ENCODE data around the gene ARHGAP26.

ARHGAP26 gene

DNA sequence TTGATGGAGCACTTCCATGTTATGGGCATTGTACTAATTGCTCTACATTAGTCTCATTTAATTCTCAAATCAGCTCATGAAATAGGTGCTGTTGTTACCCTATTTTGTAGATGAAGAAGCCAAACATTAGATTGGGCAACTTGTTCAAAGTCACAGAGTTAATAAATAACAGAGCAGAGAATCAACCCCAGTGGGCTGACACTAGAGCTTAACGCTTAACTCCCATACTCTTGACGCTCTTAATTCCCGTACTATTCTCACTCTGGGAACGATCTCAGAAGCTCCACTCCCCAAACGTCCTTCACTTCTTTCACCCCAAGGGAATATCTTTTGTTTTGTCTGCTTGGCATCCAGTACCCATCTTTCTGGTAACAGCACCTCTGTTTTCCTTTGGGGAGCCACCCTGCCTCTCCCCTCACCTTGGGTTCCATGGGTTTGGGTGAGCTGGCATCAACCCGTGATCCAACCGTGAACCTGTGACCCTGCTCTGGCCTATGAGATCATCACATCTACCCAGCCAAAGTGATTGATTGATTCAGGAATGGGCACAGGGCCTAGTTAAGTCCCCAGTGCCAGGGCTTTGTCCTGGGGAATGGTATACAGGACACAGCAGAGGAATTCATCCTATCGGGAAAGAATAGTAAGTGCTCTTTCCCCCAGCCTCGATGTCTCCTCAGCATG, 464.1 kb downstream of the ARHGAP26 start:
- no peak for DNase-seq (ENCODE audit: low read depth in 1 of 2, low spot score in 1 of 2)

DNA sequence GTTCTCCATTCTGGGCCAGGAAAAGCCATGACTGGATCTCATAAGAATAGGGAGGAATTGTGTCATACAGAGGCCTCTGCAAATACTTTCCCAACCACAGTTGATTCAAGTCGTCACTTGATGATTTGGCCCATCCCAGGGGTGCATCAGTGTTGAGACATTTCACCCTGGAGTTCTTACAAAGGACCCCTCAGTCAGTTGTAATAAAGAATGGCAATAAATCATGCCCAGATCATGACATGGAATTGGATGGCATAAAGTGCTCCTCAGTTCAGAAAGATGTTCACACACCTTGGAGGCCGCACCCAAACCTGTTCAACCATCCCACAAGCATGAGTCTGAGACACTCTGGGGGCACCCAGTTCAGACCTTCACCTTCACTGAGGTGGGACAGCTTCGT, 465.2 kb downstream of the ARHGAP26 start:
- no peak for DNase-seq (ENCODE audit: low read depth in 1 of 2, low spot score in 1 of 2)

DNA sequence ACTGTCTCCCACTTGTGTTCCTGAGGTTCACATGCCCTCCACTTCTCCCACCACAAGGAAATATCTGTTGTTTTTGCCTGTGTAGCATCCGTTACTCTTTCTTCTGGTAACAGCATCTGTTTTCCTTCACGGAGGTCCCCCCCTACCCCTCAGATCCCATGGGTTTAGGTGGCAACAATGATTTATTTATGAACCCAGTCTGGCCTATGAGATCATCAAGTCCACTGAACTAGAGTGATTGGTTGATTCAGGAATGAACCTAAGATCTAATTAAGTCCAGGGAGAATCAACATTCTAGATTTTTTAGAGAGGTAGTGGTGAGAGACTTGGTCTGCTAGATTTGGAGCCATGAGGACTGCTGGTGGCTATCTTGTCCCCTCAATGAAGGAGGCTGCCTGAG, 466.5 kb downstream of the ARHGAP26 start:
- no peak for DNase-seq (ENCODE audit: low read depth in 1 of 2, low spot score in 1 of 2)

DNA sequence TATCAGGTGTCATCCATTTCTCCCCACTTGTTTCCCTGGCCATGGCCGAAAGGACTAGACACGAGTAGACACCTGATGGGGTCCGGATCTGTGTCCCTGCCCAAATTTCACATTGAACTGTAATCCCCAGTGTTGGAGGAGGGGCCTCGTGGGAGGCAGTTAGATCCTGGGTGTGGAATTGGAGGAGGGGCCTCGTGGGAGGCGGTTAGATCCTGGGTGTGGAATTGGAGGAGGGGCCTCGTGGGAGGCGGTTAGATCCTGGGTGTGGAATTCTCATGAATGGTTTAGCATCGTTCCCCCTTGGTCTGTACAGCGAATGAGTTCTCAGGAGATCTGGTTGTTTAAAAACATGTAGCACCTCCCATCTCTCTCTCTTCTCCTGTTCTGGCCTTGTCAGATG, 467.5 kb downstream of the ARHGAP26 start:
- no peak for DNase-seq (ENCODE audit: low read depth in 1 of 2, low spot score in 1 of 2)

DNA sequence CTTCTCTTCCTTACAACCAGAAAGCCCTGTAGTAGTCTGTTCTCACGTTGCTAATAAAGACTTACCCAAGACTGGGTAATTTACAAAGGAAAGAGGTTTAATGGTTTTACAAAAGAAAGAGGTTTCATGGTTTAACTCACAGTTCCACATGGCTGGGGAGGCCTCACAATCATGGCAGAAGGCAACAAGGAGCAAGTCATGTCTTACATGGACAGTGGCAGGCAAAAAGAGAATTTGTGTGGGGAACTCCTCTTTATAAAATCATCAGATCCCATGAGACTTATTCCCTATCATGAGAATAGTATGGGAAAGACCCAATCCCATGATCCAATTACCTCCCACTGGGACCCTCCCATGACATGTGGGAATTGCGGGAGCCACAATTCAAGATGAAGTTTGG, 468.4 kb downstream of the ARHGAP26 start:
- DNase-seq (ENCODE audit: low read depth in 1 of 2, low spot score in 1 of 2), result no peak

DNA sequence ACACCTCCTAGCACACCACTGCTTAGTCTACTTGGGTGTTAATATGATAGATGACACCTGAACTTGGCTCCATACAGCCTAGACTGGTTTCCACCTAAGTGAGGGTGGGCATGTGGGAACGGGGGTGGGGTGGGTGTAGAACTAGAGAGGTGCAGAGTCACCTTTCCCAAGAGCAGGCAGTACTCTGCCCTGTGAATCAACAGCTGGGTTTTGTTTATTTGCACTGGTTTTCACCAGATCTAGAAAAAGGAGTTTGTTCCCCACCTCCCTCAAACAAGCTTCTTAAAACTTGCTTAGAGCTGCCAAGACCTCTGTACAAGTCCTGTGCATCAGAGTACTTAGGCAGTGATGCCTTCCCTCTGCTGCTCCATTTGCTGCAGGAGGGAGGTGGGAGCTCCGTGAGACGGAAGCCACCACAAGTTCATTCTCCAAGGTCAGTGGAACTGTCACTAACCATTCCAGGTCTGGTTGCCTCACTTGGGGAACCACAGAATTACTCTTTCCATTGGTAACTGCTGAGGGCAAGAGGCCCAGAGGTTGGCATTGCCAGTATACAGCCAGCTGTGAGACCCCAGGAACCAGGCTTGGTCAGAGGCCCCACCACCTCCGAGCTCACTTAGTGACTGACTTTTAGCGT, 469.8 kb downstream of the ARHGAP26 start:
- no peak for DNase-seq (ENCODE audit: low read depth in 1 of 2, low spot score in 1 of 2)

DNA sequence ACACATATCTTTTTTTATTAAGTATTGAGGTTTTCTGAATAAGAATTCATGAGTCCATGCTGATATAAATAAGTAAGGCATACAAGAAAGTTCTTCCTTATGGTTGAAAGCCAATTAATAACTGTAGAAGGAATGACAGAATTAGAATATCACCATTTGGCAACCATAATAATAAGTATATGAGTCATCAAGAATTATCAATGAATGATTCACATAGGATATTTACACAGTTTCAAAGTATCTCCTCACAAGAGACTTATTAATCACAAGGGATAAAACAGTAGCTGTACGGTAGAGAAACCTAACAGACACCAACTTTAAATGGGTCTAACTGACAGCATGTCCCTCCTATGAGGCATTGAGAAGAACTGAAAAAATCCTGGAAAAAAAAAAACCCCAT, 471.7 kb downstream of the ARHGAP26 start:
- no peak for DNase-seq (ENCODE audit: low read depth in 1 of 2, low spot score in 1 of 2)

DNA sequence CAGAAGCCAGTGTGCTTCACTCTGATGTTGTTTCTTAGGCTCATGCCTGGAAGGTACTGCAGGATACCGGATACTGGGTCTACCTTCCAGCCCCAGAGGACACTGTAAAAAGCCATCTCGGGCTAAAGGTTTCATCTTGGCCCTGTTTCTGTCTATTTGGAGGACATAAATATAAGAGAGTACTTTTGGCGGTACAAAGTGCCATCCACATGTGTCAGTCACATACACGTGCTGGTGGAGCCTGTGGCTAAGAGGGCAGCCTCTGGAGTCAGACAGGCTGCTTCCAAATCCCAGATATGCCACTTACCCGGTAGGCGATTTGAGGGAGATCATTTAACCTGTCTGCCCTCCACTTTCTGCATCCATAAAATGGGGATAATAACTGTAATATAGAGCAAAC, 472.9 kb downstream of the ARHGAP26 start:
- DNase-seq (ENCODE audit: low read depth in 1 of 2, low spot score in 1 of 2), result no peak

DNA sequence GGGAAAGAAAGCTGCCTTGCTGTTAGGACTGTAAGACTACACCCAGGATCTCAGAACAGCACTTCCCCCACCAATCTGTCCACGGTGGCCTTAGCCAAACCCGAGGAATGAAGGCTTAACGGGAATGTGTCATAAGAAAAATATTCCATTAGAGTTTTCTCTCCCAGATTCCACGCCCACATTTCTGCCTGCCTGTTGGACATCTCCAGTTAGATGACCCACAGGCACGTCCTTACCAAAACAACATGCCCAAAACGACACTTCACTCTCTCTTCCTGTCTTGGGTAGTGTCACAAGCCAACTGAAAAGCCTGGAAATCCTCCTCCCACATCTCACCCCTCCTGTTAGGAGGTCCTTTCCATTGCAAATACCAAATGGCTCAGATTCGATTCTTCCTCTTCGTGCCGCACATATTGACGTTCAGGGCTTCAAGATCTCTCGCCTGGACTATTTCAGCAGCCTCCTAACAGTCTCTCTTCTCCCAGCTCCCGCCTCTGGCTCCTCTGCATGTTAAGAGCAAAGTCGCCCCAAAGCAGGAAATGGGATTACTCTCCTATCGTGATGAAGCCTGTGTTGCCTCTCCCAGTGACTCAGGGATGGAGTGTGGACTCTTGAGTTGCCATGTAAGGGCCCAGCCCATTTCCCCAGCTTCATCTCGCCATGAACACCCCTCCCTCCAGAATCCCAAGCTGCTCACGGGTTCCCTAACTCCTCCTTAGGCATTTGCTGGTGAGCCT, 474.0 kb downstream of the ARHGAP26 start:
- DNase-seq (ENCODE audit: low read depth in 1 of 2, low spot score in 1 of 2), result no peak

DNA sequence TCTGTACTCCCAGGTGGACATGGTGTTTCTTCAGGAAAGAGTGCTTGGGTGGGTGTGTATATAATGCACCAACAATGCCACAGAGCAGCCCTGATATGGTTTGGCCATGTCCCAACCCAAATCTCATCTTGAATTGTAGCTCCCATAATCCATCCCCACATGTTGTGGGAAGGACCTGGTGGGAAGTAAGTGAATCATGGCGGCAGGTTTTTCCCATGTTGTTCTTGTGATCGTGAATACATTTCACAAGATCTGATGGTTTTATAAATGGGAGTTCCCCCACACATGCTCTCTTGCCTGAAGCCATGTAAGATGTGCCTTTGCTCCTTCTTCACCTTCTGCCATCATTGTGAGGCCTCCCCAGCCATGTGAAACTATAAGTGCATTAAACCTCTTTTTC, 474.8 kb downstream of the ARHGAP26 start:
- DNase-seq (ENCODE audit: low read depth in 1 of 2, low spot score in 1 of 2), result no peak

DNA sequence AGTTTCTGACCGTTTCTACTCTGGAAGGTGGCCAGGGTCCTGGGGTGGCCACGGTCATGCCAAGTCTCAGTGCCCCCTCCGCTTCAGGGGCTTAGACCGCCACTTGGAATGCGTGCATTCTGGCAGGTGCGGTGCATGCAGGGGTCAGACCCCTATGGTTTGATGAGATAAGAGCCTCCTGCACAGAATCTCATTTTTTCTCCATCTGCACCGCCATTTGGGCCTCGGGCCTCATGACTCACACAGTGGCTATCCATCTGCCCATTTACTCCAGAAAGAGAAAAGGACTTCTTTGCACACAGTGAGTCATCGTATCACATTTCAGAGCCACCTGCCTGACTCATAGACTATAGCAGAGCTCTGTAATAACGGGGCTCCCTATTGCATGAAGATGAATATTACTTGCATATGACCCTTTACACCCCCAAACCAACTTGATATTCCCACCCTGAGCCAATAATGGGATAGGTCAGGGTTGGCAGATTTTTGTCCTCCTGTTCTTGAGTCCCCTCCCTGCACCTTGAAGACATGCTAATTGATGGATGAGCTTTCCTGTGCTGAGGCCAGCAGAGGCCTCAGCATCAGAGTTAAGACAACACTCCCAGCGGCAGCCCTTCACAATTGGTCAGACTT, 475.9 kb downstream of the ARHGAP26 start:
- no peak for DNase-seq (ENCODE audit: low read depth in 1 of 2, low spot score in 1 of 2)

DNA sequence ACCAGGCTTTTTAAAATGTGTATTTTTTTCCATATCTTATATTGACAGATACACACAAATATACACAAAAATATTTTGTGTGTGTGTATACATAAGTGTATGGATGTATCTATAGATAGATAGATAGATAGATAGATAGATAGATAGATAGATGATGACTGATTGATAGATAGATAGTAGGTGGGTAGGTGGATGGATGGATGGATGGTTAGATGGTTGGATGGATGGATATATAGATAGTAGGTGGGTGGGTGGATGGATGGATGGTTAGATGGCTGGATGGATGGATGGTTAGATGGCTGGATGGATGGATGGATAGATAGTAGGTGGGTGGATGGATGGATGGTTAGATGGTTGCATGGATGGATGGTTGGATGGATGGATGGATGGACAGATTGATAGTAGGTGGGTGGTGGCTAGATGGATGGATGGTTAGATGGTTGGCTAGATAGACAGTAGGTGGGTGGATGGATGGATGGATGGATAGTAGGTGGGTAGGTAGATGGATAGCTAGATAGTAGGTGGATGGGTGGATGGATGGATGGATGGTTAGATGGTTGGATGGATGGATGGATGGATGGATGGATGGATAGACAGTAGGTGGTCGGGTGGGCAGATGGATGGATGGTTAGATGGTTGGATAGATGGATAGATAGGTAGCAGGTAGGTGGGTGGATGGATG, 477.1 kb downstream of the ARHGAP26 start:
- DNase-seq (ENCODE audit: low read depth in 1 of 2, low spot score in 1 of 2), result no peak

DNA sequence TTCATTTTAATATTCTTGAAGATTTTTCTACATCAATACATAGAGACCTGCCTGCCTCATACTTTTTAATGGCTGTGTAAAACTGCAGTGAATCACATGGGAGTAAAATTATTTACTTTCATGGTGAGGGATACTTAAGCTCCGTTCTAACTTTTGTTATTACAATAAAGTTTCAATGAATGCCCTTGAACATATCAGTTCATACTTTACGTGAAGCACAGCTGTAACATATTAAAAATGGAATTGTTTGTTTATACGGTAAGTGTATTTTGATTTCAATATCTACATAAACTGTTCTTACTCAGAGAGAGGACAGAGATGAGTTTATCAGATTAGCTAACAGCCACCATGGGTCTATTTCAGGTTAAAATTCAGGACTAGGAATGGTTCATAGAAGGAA, 478.2 kb downstream of the ARHGAP26 start:
- no peak for DNase-seq (ENCODE audit: low read depth in 1 of 2, low spot score in 1 of 2)

DNA sequence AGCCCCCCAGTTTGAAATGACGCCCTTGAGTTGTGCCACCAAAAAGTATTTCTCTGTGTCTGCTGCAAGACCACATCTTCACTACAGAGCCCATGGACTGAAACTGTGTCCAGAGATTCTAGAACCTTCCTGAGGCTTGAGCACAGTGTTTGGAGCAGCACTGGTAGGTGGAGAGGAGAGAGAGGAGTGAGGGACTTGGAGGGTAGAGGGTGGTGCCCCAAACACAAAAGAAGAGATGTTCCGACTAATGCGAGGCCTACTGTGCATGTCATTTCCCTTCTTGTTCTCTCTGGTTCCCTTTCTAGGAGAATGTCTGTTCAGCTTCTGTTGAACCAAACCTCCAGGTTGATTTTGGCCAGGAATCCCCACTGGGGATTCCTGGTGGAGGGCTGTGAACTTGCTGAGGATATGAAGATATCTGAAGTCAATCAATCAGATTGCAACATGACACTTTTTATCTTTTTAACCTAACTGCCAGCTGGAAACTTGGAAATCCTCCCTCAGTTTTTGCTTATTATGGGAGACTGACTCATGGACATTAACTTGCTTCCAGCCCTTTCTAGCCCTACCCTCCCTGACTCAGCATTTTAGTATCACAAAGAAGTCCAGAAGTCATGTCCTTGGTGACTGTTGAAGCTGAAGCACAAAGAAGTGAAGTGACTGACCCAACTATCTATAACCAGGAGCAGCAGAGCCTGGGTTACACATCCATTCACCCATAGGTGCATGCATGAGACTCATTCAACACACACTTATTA, 478.8 kb downstream of the ARHGAP26 start:
- DNase-seq (ENCODE audit: low read depth in 1 of 2, low spot score in 1 of 2), result no peak

DNA sequence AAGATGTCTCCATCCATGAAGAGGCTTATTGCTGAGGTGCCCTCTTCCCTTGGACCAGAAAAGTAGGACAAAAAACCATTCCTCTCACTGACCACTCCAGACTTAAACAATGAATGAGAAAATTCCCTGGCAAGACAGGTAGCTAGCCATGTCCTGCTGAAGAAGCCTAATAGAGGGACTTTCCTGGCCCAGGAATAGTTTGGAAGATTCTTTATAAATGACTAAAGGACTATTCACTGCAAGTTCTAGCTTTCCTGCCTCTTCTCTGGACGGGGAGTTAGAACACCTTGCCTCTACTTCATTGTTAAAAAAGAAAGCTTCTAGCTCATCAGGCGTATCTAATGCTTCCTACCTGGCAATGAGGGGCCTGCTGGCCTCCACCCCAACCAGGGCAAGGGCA, 479.7 kb downstream of the ARHGAP26 start:
- DNase-seq (ENCODE audit: low read depth in 1 of 2, low spot score in 1 of 2), result no peak

DNA sequence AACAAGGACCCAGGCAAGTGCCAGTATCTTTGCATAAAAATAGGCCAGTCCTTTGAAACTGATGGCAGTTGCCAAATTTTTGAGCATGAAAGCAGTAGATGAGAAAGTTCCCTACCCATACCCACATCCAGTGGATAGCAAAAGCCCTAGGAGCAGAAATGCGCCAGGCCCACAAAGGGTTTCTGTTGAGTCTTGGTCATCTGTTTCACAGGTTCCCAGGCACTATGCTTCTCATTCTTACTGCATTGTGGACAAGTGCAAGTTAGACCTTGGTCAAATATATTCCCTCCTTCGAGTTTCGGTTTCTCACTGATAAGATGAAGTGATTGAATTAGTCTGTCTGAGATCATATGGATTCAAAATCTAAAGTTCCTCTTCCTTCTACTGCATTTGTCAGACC, 481.0 kb downstream of the ARHGAP26 start:
- no peak for DNase-seq (ENCODE audit: low read depth in 1 of 2, low spot score in 1 of 2)

DNA sequence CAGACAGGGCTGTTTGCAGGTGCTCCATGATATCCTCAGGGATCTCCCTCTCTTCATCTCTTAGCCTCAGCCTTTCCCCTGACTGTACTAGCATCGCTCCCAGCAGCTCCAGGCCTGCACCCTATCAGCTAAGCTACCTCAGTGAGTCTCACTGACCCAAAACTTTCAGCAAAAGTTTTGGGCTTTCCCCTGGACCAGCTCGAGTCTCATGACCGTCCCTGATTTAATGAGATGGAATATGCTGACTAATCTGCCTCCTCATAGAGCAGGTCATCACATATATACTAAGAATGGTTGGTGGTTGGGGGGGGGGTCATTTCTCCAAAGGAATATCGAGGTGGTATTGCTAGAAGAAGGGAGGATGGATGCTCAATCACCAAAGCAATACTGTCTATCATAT, 481.8 kb downstream of the ARHGAP26 start:
- no peak for DNase-seq (ENCODE audit: low read depth in 1 of 2, low spot score in 1 of 2)

DNA sequence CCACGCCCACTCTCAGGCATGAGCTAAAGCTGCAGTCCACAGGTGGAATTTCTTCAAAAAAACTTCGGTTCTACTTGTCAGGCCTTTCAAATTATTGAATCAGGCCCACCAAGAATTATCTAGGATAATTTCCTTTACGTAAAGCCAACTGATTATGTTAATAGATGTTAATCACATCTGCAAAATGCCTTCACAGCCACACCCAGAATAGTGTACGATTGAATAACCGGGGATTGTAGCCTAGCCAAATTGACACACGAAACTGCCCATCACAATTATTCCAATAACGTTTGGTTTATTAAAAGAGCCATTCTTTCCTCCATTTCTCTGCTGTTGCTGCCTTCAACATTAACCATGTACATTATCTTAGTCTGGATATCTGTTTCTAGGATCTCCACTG, 484.6 kb downstream of the ARHGAP26 start:
- no peak for DNase-seq (ENCODE audit: low read depth in 1 of 2, low spot score in 1 of 2)

DNA sequence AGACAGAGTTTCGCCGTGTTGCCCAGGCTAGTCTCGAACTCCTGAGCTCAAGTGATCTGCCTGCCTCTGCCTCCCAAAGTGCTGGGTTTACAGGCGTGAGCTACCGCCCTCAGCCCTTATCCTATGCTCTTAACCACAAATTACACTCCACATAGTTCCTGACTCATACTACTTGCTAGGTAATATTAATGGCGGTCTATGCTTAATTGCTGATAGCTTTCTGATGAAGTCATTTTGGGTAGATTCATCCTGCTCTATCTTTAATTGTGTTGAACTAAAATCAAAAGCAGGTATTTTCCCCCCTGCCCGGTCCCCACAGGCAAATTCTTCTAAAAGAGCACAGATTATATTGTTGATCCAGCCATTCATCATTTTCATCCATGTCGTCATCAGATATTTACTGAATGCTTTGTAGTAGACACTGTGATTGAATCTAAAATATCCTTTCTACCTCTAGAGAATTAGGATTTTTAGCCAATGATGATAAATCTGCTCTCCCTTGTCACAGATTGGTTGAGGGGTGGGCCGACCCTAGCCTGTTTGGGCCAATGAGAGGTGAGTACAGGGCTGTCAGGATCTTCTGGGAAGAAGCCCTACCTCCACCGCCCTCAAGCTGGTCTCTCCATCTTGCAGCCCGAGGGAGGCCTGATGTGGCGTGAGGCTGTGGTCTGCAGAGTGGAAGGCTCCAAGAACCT, 488.5 kb downstream of the ARHGAP26 start:
- DNase-seq (ENCODE audit: low read depth in 1 of 2, low spot score in 1 of 2), result no peak

DNA sequence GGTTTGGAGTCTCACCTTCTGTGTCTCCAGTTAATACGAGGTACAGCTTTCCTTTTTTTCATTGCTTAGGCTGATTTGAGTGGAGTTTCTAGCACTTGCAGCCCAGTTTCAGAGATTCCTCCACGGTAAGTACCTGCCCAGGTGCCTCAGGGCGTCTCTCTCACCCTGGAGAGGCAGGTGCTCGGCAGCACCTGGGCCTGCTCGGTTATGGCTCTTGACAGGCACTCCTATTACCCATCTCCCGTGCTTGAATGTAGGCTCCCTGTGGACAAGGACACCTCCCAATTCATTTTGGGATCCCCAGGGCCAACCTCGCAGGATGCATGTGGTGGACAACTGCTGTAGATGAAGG, 489.1 kb downstream of the ARHGAP26 start:
- no peak for DNase-seq (ENCODE audit: low read depth in 1 of 2, low spot score in 1 of 2)
